GM21576 (cell line): ENCODE results near the gene DCUN1D5.

Experiments used
- ATAC-seq: cut with Tn5 transposase; IDR thresholded peaks from one replicate; pipeline ENCODE4 v1.9.1; 2021; ENCODE audit warnings: mild to moderate bottlenecking, moderate library complexity; ENCODE audit not compliant: unreplicated experiment

The DCUN1D5 gene

DNA sequence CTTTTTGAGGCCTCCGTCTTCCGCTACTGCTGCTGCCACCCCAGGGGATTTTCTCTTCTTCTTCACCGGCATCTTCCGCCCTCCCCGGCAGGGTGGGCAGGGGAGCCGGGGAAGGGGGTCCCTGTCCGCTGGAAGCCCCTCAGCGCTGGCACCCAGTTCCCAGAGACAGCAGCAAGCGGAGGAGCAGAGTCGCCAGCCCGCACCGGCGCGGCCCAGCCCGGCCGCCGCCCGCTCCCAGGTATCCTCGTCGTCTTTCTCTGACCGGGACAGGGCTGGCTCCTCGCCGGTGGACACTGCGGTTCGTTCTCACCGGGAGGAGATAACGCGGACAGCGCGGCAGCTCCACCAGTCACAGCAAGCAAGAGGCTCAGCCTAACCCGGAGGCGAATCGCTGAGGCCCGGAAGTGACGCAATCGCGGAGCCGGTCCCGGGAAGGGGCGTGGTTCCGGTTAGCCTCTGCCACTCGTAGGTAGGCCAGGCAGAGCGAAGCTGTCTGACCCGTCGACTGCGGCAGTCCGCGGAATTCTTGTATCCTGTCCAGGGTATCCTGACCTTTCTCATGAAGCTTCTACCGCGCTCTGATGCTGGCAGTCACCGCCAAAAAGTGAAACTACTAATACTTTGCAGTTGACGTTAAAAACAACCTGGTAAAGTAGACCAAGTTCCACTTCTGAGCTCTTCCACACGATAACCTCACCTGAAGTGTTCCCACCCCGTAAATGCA lies at the start of gene DCUN1D5:
DCUN1D5 (minus strand) TSS at position 360 of the 724 bp plus-strand sequence; CDS start at position 72, 288 bp downstream.
- ATAC-seq: peak; percentile 99

DNA sequence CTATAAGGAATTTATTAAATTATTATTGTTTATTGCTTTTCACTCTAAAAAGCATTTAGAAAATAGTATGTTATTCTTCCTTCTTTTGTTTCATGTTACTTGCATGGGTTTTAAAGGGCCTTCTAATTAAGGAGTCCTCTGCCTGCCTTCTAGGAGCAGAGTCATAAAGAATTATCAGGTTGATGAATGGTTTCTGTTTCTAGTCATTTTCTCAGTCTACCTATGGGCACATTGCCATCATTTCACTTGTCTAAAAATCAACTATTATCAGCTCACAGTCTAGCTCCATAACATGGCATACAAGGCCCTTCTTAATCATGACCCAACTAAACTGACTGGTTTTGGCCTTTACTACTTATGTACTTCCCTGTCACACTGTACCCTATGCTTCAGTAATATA lies 33.5 kb upstream of the DCUN1D5 start:
- no peak for ATAC-seq

DNA sequence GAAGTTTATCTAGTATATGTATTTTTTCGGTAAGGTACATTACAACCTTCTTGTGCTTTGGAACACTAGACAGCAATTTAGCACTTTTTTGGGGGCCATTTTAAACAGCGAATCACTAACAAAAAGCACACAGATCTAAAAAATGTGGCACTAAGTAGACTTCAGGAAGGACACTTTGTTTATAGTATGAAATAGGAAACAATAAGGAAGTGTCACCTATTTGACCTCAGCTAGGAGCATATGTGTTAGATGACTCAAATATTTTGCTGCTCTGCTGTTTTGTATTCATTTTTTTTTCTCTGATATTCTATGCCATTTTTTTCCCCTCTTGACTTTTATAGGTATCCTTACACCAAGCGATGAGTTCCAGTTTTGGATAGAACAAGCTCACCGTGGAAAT lies 22.9 kb upstream of the DCUN1D5 start:
- no peak for ATAC-seq

DNA sequence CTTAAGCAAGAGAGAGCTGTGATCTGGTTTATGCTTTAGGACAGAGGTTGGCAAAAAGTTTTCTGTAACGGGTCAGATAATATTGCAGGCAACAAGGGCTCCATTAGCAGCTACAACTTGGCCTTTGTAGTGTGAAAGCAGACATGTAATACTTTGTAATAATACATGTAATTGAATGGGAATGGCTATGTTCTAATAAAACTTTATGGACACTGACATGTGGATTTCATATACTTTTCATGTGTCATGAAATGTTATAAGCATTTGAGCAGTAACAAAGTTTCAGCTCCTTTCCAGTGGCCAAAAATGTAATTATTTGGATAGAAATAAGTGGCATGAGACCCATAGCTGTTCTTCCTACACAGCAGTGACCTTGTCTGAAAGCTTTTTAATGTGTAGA lies 20.4 kb upstream of the DCUN1D5 start:
- no peak for ATAC-seq

DNA sequence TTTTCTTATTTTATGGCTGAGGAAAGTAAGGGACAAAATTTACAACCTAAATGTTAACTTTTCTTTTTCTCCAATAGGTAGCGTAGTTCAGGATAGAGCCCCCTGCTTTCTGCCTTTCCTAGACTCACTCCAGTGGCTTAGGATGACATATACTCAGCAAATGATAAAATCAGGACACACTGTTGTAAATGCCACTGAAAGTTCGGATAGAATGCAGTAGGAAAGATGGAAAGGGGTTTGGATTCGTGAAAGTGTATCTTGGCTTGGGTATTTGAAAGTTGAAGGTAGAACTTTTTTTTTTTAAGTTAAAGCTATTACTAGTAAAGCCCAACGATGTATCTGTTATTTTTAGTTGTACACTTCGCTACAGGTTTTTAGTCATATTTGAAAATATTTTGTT lies 19.4 kb upstream of the DCUN1D5 start:
- ATAC-seq: no peak

DNA sequence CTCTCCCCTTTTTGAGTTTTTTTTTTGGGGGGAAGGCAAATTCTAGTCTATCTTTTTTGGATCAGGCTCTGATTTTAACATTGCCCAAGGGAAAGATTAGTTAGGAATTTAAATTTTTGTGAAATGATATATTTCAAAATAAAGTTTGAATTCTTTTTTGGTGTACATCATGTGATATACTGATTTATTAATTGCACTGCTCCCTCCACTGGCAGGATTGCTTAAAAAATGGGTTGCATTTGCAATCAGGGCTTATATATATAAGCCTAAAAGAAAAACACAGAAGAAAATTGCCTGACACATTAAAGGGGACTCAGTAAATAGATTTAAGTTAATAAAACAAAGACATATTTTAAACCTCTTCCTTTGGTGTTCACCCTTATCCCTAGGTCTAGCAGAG lies 18.4 kb upstream of the DCUN1D5 start:
- no peak for ATAC-seq

DNA sequence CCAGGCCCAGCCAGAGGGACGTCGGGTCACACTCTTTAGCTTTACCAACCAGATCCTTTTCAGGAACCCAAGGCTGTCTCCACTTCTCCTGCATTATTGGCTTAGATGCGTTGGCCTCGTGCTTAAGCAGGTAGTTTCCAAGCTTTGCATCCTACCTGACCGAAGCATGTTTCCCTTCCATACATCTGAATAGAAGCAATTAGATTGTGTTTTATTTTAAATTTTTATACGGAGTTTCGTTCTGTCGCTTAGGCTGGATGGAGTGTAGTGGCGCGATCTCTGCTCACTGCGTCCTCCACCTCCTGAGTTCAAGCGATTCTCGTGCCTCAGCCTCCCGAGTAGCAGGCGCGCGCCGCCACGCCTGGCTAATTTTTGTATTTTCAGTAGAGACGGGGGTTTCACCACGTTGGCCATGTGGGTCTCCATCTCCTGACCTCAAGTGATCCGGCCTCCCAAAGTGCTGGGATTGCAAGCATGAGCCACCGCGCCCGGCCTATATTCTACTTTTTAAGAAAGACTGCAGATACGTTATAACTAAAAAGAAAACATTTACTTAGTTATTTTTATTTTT lies 17.9 kb upstream of the DCUN1D5 start:
- ATAC-seq: no peak

DNA sequence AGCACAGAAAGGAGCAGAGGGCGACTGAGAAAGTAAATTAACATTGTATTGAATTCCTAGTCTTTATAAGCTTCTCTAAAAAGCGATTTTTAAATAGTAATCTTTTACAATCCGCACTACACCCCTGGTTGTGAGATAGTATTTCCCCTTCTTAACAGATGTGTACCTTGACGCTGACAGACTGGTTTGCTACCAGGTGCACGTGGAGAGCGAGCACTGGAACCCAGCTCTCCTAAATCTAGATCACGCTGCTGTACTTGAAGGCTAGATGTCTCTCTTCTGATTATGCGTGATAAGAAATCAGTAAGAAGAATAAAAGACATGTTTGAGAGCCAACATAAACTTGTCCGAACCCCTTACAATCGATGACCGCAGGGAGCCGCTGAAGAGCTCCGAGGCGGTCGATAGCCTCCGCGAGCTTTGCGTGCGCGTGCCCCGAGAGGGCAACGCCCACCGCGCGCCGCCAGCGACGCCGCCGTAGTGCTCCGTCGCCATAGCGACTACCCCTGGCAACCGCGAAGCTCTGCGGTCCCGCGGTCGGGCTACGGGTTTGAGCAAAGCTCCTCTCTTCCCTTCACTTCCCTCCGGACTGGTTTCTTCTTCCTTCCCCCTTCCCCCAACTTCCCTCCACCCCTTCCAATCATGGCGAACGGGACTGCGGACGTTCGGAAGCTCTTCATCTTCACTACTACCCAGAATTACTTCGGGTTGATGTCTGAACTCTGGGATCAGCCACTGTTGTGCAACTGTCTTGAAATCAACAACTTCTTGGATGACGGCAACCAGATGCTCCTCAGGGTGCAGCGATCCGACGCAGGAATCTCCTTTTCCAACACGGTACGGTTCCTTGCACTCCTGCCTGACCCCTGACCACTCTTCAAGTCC lies 17.2 kb upstream of the DCUN1D5 start, which contains the start of gene DYNC2H1:
DYNC2H1 (plus strand) TSS at position 494 of the 885 bp plus-strand sequence; CDS start at position 643, 149 bp downstream.
- ATAC-seq: peak; percentile 100

DNA sequence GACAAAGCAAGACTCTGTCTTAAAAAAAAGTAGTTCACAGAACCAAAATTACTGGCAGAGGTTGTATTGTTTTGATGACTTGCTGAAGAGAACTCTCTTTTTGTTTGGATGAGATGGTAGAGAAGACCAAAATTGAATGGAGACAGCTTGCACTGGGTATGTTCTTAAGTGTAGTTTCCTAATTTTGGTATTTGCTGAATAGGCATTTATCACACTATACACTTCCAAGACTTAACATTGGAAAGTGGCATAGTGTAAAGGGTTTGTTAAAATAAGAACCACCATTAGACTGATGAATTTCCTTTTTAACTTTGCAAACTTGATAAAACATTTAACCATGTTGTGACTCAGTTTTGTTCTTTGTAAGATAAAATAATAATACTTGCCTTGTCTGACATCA lies 5.3 kb upstream of the DCUN1D5 start:
- ATAC-seq: no peak

DNA sequence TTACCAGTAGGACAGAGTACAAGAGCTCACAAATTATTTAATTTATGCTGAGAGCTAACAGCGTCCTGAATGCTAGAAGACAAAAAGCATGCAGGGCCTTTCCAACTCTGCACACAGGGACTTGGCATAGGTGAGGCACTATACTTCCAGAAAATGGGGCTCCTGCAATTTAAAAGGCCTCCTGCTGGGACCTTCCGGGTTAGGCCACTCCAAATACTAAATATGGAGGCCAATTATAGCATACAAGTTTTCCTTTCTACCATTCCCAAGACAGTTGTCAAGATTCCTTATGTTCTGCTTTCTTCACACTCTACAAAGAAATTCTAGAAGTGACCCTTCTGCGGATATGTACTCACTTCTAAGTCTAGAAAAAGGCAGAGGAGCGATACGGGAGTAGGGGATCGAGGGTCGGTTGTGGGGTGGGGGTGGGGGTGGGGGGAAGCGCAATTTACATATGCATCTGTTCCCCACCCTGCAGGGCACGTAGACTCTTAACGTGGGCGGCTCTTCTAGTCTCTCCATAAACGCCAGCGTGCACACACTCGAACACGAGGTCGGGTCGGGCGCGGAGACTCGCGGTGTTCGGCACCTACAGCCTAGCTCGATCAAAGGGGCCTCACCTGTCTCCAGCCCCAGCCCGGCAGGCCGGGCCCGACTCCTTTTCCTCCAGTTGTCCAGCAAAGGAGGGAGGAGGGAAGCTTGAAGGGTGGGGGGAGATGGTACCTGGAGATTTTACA lies 728 bp downstream of the DCUN1D5 start:
- ATAC-seq: peak; percentile 49

DNA sequence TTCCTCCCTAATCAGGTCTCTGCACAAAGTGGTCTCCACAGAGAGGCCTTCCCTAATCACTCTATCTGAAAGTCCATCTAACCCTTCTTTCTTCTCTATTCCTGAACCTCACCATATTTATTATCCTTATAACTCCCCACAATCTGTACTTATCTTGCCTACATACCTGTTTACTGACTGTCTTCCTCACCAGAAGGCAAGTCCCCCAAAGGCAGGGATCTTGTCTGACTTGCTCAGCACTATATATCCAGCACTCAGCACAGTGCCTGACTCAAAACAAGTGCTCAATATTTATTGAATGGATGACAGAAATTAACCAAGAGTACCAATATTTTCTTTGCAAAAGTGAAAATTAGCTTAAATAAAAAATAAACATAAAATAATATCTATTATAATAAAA lies 5.5 kb downstream of the DCUN1D5 start:
- no peak for ATAC-seq

DNA sequence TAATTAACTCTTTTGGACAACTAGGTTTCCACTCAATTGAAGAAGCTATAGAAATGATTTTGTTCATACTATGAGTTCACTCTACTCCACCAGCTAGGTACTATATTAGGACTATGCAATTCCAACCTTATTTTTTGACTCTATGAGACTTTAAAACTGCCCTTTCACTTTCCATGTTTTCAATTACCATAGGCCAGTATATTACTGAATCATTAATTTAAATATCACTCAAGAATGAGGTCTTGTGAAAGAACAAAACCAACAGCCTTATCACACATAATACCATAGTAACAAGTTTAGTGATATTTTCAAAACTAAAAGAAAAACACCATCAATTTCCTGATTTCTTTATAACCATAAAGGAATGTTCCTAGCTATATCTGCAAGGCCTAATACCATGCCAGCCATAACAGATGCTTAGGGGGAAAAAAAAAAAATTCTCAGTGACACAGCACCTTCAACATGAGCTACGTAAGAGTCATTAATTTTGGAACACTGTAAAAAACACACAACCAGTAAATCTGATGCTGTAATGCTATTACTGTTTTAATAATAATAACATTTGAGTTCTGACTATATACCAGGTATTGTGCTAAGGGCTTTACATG lies 6.1 kb downstream of the DCUN1D5 start:
- ATAC-seq: no peak

DNA sequence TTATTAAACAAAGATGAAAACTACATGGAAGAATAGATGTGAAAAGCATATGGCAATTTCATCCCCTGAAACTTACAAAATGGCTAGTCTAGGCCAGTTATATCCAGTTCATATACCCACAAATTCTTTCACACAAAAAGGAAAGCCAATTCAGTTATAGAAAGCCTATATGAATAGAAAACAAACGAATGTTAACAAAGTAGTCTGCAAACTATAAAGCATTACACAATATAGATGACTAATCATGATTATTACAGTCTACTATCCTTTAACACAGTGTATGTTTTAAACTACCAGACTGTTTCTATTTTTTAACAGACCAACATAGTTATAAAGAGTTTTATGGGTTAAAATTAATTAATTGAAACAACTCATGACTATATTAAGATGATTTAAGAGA lies 12.1 kb downstream of the DCUN1D5 start:
- no peak for ATAC-seq

DNA sequence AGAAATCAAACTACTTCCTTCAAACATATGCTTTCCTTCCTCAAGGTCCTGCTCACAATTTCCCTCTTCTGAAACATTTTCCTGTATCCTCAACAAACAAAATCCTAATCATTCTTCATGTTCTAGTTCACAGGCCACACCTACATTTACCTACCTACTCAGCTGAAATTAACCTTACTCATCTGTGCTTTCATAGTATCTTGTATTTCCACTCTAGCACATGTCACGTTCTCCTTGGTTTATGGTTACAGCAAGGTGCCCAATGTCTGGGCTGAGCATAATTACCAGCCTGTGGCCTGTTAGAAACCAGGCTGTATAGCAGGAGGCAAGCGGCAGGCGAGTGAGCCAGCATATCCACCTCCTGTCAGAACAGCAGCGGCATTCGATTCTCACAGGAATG lies 13.2 kb downstream of the DCUN1D5 start:
- ATAC-seq: no peak

DNA sequence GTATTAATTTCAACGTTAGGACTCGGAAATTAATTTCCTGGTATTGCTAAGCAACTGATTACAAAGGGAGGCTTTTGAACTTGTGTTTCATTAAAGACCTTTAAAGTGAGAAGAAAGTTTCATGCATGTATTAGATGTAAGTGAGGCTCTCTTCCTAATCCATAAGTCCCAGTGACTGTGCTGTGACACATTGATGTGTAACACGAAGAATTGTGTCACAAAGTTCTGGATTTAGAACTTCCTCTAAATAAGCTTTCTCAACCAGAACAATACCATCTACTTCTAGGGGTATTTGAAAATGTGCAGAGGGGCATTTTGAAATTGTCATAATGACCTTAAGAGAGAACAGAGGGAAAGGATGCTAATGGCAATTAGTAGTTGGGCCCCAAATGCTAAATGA lies 14.4 kb downstream of the DCUN1D5 start:
- ATAC-seq: no peak

DNA sequence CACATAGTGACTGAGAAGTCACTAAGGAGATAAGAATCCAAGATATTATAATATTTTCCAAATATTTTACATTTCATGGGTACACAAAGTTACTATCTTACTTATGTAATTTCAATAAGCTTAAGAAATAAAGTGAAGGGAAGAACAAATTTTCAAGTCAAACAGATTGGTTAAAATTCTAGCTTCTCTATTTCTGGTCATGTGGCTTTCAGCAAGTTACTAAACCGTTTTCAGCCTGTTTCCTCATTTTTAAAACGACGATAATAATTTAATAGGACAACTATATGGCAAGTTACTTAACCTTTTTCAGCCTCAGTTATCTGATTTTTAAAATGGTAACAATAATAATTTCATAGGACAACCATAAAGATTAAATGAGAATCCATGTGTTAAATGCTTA lies 15.6 kb downstream of the DCUN1D5 start:
- no peak for ATAC-seq

DNA sequence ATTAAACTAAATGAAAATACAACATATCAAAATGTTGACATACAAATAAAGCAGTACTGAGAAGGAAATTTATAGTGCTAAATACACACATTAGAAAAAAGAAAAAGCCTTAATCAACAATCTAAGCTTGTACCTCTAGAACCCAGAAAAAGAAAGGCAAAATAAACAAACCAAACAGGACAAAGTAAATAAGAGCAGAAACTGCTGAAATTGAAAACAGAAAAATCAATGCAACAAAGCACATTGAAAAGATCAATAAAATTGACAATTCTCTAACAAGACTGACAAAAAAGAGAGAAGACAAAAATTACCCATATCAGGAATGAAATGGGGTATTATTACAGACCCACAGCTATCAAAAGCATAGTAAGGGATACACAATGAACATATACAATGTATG lies 21.0 kb downstream of the DCUN1D5 start:
- no peak for ATAC-seq

DNA sequence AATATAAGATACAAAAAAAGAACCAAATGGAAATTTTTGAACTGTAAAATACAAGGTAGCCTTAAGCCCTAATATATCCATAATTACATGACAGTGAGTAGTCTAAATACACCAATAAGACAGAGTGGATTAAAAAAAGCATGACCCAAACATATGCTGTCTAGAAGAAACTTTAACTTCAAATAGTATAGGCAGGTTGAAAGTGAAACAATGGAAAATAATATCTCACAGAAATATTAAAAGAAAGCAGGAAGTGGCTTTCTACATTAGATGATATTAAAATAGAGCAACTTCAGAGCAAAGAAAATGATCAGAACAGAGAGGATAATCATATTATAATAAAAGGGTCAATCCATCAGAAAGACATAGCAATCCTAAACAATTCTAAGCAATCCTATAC lies 21.8 kb downstream of the DCUN1D5 start:
- no peak for ATAC-seq

DNA sequence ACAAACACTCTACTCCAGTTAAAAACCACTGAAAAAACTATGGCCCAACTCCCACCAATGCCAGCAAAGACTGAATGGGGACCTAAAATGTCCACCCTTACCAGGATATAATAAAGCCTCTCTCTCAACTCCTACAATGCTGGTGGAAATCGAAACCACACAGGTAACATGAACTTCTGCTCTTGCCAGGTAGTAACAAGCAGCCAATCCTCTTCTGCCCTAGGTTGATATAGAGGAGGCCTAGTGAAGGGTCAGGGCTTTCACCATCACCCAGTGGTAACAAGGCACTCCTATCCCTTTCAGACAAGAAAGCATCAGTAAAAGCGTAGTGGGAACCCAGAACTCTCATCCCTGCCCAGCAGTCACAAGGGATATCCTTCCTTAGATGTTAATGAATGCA lies 22.6 kb downstream of the DCUN1D5 start:
- no peak for ATAC-seq

DNA sequence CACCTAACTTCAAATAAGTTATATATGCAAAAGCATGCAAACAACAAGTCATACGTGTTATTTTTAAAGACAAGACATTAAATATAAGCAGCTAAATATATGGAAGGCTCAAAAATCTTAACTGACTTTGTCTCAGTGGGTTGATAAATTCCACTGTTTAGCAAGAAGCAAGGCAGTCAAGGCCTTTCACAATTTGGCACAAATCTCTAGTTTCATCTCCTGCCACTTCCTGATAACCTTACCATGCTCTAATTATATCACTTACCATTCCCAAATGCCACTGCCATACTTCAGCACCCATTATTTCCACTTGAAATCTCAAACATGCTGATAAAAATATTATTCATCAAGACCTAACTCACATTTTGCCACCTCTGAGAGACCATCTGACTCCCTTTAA lies 24.8 kb downstream of the DCUN1D5 start:
- no peak for ATAC-seq

DNA sequence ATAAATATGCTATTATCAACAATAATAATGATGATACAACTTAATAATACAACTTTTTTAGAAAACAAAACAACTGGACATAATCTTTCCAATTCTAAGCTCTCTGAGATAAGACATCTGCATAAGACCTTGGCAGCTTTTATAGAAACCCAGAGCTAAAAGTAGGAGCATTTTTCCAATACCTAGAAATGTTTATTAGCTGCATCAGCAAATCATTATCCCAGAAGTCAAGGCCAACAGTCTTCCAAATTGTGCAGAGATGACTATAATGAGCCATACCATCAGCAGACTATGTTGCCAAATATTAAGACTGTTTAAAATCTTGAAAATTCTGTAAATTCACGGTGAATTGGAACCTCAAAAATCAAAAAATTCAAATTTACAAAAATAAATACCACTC lies 30.3 kb downstream of the DCUN1D5 start:
- no peak for ATAC-seq
